H1 (cell line): Measurements from ENCODE around the gene EIF1B. TPM values are rescaled to one million over a fixed set of nuclear protein-coding genes. Genes with fewer than 3 reads are reported as not detected.

Experiments used
- CTCF ChIA-PET: fragments of 300-600 bp; sonication (Branson Sonifier 250); formaldehyde crosslinking; loops from one replicate; lab custom pipeline; 2021; ENCODE audit not compliant: partially characterized antibody; lab: Charles Lee
- POLR2A ChIA-PET: fragments of 300-600 bp; sonication (Branson Sonifier 250); formaldehyde crosslinking; loops from one replicate; lab custom pipeline; 2021; ENCODE audit warnings: inconsistent platforms; ENCODE audit not compliant: partially characterized antibody; lab: Charles Lee
- DNase-seq, 2 experiments: peaks; one replicate each; pipeline versions ENCODE4 v3.0.0 to v3.0.0-alpha.2; 2010 to 2022; ENCODE audit warnings: low spot score in 2 of 2, low read depth in 1 of 2, mixed read lengths in 1 of 2
- FAIRE-seq: peaks from 2 replicates; lab custom pipeline; 2011; peaks lifted over from hg19 to GRCh38; lab: Jason Lieb, UNC
- H2AFZ ChIP-seq: 2 replicates; pipeline ENCODE4 v1.8.1; 2012; ENCODE audit warnings: low read length, inconsistent platforms
- H2AK5ac ChIP-seq: 2 replicates; pipeline ENCODE4 v1.6.1; 2013; ENCODE audit warnings: low read depth, low read length
- H2BK120ac ChIP-seq: replicated peaks from 2 replicates; pipeline ENCODE3; 2013; ENCODE audit warnings: low read depth, low read length, inconsistent platforms
- H2BK12ac ChIP-seq: 2 replicates; pipeline ENCODE4 v1.6.1; 2013; ENCODE audit warnings: low read depth, low read length
- H2BK15ac ChIP-seq: 2 replicates; pipeline ENCODE4 v1.6.1; 2013; ENCODE audit warnings: low read length
- H2BK20ac ChIP-seq: 2 replicates; pipeline ENCODE4 v1.6.1; 2013; ENCODE audit warnings: low read length
- H2BK5ac ChIP-seq: 2 replicates; pipeline ENCODE4 v1.6.1; 2013; ENCODE audit warnings: low read depth, low read length
- H3K14ac ChIP-seq: 2 replicates; pipeline ENCODE4 v1.6.1; 2013; ENCODE audit warnings: inconsistent platforms; ENCODE audit not compliant: insufficient read length
- H3K18ac ChIP-seq: 2 replicates; pipeline ENCODE4 v1.6.1; 2013; ENCODE audit warnings: low read length; ENCODE audit errors: extremely low read depth
- H3K23ac ChIP-seq: 2 replicates; pipeline ENCODE4 v1.6.1; 2013; ENCODE audit warnings: inconsistent platforms; ENCODE audit not compliant: insufficient read length
- H3K23me2 ChIP-seq: 2 replicates; pipeline ENCODE4 v1.6.1; 2013; ENCODE audit warnings: low read depth, low read length
- H3K27ac ChIP-seq: 2 replicates; pipeline ENCODE4 v1.6.1; 2011; ENCODE audit warnings: low read depth, low read length, inconsistent platforms
- H3K27me3 ChIP-seq, 4 experiments: replicated peaks in 1 of 4; 1 replicate in 1 of 4; 2 replicates in 3 of 4; pipeline versions ENCODE4 v1.6.1 to v1.8.1; 2011 to 2013; ENCODE audit warnings: low read length in 3 of 4, mild to moderate bottlenecking in 3 of 4, inconsistent platforms in 2 of 4, mixed read lengths in 2 of 4, moderate library complexity in 1 of 4; ENCODE audit not compliant: control insufficient read depth in 3 of 4, insufficient read depth in 3 of 4; ENCODE audit errors: extremely low read depth in 1 of 4
- H3K36me3 ChIP-seq, 4 experiments: 2 replicates each; pipeline versions ENCODE4 v1.6.1 to v1.8.1; 2011 to 2013; ENCODE audit warnings: mild to moderate bottlenecking in 4 of 4, low read length in 3 of 4, moderate library complexity in 2 of 4, control low read depth in 1 of 4, inconsistent platforms in 1 of 4; ENCODE audit not compliant: insufficient read depth in 4 of 4, control insufficient read depth in 2 of 4
- H3K4ac ChIP-seq: replicated peaks from 2 replicates; pipeline ENCODE3; 2013; ENCODE audit warnings: low read length, low read depth, mixed read lengths, inconsistent platforms; ENCODE audit not compliant: insufficient read length
- H3K4me1 ChIP-seq, 4 experiments: replicated peaks in 1 of 4; 1 replicate in 1 of 4; 2 replicates in 3 of 4; pipeline versions ENCODE4 v1.6.1 to v1.8.1; 2011 to 2013; ENCODE audit warnings: low read length in 3 of 4, inconsistent platforms in 2 of 4, mixed read lengths in 1 of 4; ENCODE audit not compliant: insufficient read depth in 4 of 4, control insufficient read depth in 3 of 4
- H3K4me2 ChIP-seq, 2 experiments: 2 replicates each; pipeline versions ENCODE4 v1.6.1 to v1.8.1; 2011 to 2013; ENCODE audit warnings: low read depth in 2 of 2, low read length in 2 of 2, control low read depth in 1 of 2, inconsistent platforms in 1 of 2, mild to moderate bottlenecking in 1 of 2; ENCODE audit not compliant: insufficient read depth in 1 of 2
- H3K4me3 ChIP-seq, 4 experiments: fragments of 200-600, 300-600 bp in 1 of 4; sonication (generic), shearing (Covaris generic), sonication (Bioruptor Twin) in 1 of 4; 2 replicates each; pipeline versions ENCODE4 v1.5.1 to v1.8.1; 2011 to 2016; ENCODE audit warnings: low read length in 4 of 4, low read depth in 3 of 4, control low read depth in 2 of 4, inconsistent platforms in 2 of 4, mild to moderate bottlenecking in 2 of 4, mixed read lengths in 1 of 4, moderate library complexity in 1 of 4; ENCODE audit not compliant: insufficient read depth in 2 of 4; ENCODE audit errors: extremely low read depth in 1 of 4
- H3K56ac ChIP-seq: replicated peaks from 2 replicates; pipeline ENCODE3; 2013; ENCODE audit warnings: low read depth, mild to moderate bottlenecking, mixed read lengths, low read length, inconsistent platforms; ENCODE audit not compliant: insufficient read length
- H3K79me1 ChIP-seq: 2 replicates; pipeline ENCODE4 v1.6.1; 2013; ENCODE audit warnings: low read depth, low read length, control low read depth
- H3K79me2 ChIP-seq, 2 experiments: 2 replicates each; pipeline versions ENCODE4 v1.6.1 to v1.8.1; 2012 to 2013; ENCODE audit warnings: low read length in 2 of 2, mild to moderate bottlenecking in 2 of 2, inconsistent platforms in 1 of 2; ENCODE audit not compliant: insufficient read depth in 2 of 2, control insufficient read depth in 1 of 2
- H3K9ac ChIP-seq, 4 experiments: replicated peaks in 1 of 4; 1 replicate in 1 of 4; 2 replicates in 3 of 4; pipeline versions ENCODE4 v1.6.1 to v1.8.1; 2011 to 2013; ENCODE audit warnings: low read depth in 3 of 4, low read length in 3 of 4, control low read depth in 2 of 4, mild to moderate bottlenecking in 2 of 4, moderate library complexity in 2 of 4, inconsistent platforms in 1 of 4; ENCODE audit errors: extremely low read depth in 1 of 4
- H3K9me3 ChIP-seq, 2 experiments: 2 replicates each; pipeline versions ENCODE4 v1.6.1 to v1.8.1; 2012 to 2013; ENCODE audit warnings: mild to moderate bottlenecking in 2 of 2, moderate library complexity in 2 of 2, control low read depth in 1 of 2, inconsistent platforms in 1 of 2, low read depth in 1 of 2, low read length in 1 of 2, mixed read lengths in 1 of 2; ENCODE audit not compliant: insufficient read depth in 2 of 2
- H4K20me1 ChIP-seq, 2 experiments: replicated peaks in 1 of 2; 2 replicates each; pipeline versions ENCODE3 to v1.8.1; 2011 to 2013; ENCODE audit warnings: inconsistent platforms in 2 of 2, low read length in 2 of 2, mild to moderate bottlenecking in 1 of 2; ENCODE audit not compliant: insufficient read depth in 2 of 2, control insufficient read depth in 1 of 2
- H4K5ac ChIP-seq: 2 replicates; pipeline ENCODE4 v1.6.1; 2013; ENCODE audit warnings: low read length, low read depth, mixed read lengths, inconsistent platforms; ENCODE audit not compliant: insufficient read length
- H4K8ac ChIP-seq: 2 replicates; pipeline ENCODE4 v1.8.0; 2013; ENCODE audit warnings: mild to moderate bottlenecking, moderate library complexity, low read length, inconsistent platforms; ENCODE audit not compliant: insufficient read depth; ENCODE audit errors: extremely low read depth
- H4K91ac ChIP-seq: replicated peaks from 2 replicates; pipeline ENCODE3; 2013; ENCODE audit warnings: low read length, mixed read lengths, inconsistent platforms; ENCODE audit not compliant: insufficient read length
- CREB1 ChIP-seq: IDR thresholded peaks from 2 replicates; pipeline ENCODE4 v1.6.1; 2012; ENCODE audit warnings: inconsistent platforms
- EGR1 ChIP-seq: IDR thresholded peaks from 2 replicates; pipeline ENCODE4 v1.6.1; 2011; ENCODE audit warnings: low read depth, low read length, borderline replicate concordance
- EP300 ChIP-seq, 2 experiments: IDR thresholded peaks; 1 replicate in 1 of 2; 2 replicates in 1 of 2; pipeline ENCODE4 v1.6.1; 2011 to 2012; ENCODE audit warnings: low read depth in 2 of 2, low read length in 2 of 2, mild to moderate bottlenecking in 2 of 2, borderline replicate concordance in 1 of 2, inconsistent platforms in 1 of 2, moderate library complexity in 1 of 2
- EZH2 ChIP-seq: fragments of 200-600 bp; sonication (generic); IDR thresholded peaks from 2 replicates; pipeline ENCODE4 v1.7.1; 2012; ENCODE audit warnings: low read depth, mild to moderate bottlenecking, moderate library complexity, low read length, inconsistent platforms; ENCODE audit not compliant: severe bottlenecking
- GTF2F1 ChIP-seq: IDR thresholded peaks from 2 replicates; pipeline ENCODE4 v1.6.1; 2012; ENCODE audit warnings: low read depth, low read length, improper control_type of control experiment, borderline replicate concordance
- POLR2AphosphoS5 ChIP-seq: IDR thresholded peaks from 2 replicates; pipeline ENCODE4 v1.6.1; 2011; ENCODE audit warnings: low read depth, low read length
- SIRT6 ChIP-seq: IDR thresholded peaks from one replicate; pipeline ENCODE4 v1.7.1; 2012; ENCODE audit warnings: low read length, inconsistent platforms
- SIX5 ChIP-seq: IDR thresholded peaks from 2 replicates; pipeline ENCODE4 v1.6.1; 2011; ENCODE audit warnings: mild to moderate bottlenecking, low read depth, low read length
- TCF12 ChIP-seq: IDR thresholded peaks from 2 replicates; pipeline ENCODE4 v1.6.1; 2011; ENCODE audit warnings: low read depth, mild to moderate bottlenecking, low read length
- WGBS, 2 experiments: shearing (Covaris generic) in 1 of 2; methylation state at CpG; one replicate each; pipeline versions ENCODE4 v1.1.6 to v1.1.7; 2013 to 2015; ENCODE audit warnings: low lambda C conversion rate in 2 of 2, mixed read lengths in 2 of 2, inconsistent platforms in 1 of 2, low coverage in 1 of 2, missing lambda C conversion rate in 1 of 2; ENCODE audit not compliant: insufficient replicate concordance in 2 of 2, insufficient coverage in 1 of 2, insufficient read length in 1 of 2; ENCODE audit errors: extremely low coverage in 1 of 2, missing lambda C conversion rate in 1 of 2; 5-methylcytosine and 5-hydroxymethylcytosine counted together
- polyA plus RNA-seq, 7 experiments: library from polyadenylated mRNA; depleted of rRNA in 3 of 7; stranded (reverse) in 5 of 7; unstranded in 2 of 7; fragments of >200 nt in 5 of 7; fragments of 200-250 nt in 2 of 7; gene quantifications; 1 replicate in 5 of 7; 2 replicates in 1 of 7; 4 replicates in 1 of 7; pipeline versions ENCODE4 v1.2.1 to v1.2.3, GENCODE V29; 2011 to 2013; ENCODE audit warnings: missing spikeins in 2 of 7, mixed read lengths in 2 of 7
- total RNA-seq: library from RNA; stranded (reverse); fragmentation: NEBNext Ultra II Directional; extraction: Animal tissue kit (Norgen Biotek cat#: 25700); gene quantifications from 2 replicates; pipeline ENCODE4 v1.2.1, GENCODE V29; 2021
- TF ChIP-seq, protein P1 (sequence below): IDR thresholded peaks from 2 replicates; pipeline ENCODE4 v1.6.1; 2012; ENCODE audit warnings: low read length, inconsistent platforms

The EIF1B gene
- total and polyA plus RNA-seq, 2 of the 8 experiments (the other 6 are each of a cell fraction or from before 2014, with no cell fraction given) = 42.4 to 115 TPM

DNA sequence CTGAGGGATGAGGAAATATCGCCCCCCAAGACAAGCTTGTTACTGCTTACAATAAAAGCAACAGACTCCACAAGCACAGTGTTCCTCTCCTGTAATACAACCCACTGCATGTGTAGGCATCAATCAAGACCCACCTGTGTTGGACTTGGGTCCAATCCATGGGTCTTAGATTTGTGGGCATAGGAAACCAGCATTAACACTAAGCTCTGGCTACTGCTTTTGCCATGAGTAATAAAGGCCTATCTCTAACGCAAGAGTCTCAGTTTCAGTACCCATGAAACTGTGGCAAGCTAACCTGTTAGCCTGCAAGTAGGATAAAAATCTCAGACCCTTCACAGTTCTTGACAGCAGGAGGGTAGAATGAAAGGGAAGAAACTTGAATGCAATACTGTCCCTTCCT is 5.2 kb upstream of the EIF1B start:
- Histone ChIP-seq H3K4me3 (no peak overlapping the region), H3K18ac (no peak overlapping the region), H3K9ac (no peak overlapping the region; a peak in 1 of 7 replicates), H2BK120ac (no peak overlapping the region), H2BK5ac (no peak overlapping the region), H3K27ac (no peak overlapping the region), H3K4ac (no peak overlapping the region), H4K5ac (no peak overlapping the region), H3K4me1 (peaks cover 3 to 5% (median 4%) of the 10 kb centered on the region in 4 experiments; a peak in 4 of 7 replicates), H3K79me2 (no peaks in the 10 kb centered on the region), H3K27me3 (no peaks in the 10 kb centered on the region), H3K9me3 (no peaks in the 10 kb centered on the region), H3K36me3 (no peaks in the 10 kb centered on the region), H2BK12ac (no peak overlapping the region), H2AFZ (no peak overlapping the region), H3K79me1 (no peaks in the 10 kb centered on the region), H3K4me2 (no peak overlapping the region), H3K56ac (no peak overlapping the region), H2BK20ac (no peak overlapping the region), H3K23ac (no peak overlapping the region), H2AK5ac (no peak overlapping the region), H3K14ac (no peak overlapping the region), H2BK15ac (no peak overlapping the region), H4K8ac (no peak overlapping the region), H4K91ac (no peak overlapping the region), H4K20me1 (no peaks in the 10 kb centered on the region), H3K23me2 (no peaks in the 10 kb centered on the region)
- 85% methylated on average over 2 of the region's 2 CpGs; no CpG with 5 or more reads in 1 of the 2 experiments for WGBS, 2 experiments
- FAIRE-seq (no peak), DNase-seq (no peak)
- CTCF ChIA-PET = interaction anchor here (0.7 to 16.5 kb wide), 8 partner anchors 8 to 138 kb away, joined by 3 to 290 read pairs (median 4); no protein-coding TSS in a partner anchor
- POLR2A ChIA-PET = no interaction called here
- no peak for TF ChIP-seq SIRT6
- TF ChIP-seq, protein P1, sequence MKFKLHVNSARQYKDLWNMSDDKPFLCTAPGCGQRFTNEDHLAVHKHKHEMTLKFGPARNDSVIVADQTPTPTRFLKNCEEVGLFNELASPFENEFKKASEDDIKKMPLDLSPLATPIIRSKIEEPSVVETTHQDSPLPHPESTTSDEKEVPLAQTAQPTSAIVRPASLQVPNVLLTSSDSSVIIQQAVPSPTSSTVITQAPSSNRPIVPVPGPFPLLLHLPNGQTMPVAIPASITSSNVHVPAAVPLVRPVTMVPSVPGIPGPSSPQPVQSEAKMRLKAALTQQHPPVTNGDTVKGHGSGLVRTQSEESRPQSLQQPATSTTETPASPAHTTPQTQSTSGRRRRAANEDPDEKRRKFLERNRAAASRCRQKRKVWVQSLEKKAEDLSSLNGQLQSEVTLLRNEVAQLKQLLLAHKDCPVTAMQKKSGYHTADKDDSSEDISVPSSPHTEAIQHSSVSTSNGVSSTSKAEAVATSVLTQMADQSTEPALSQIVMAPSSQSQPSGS = no peak
- TF ChIP-seq EZH2 = no peak
- no peak for TF ChIP-seq CREB1
- no peak for TF ChIP-seq SIX5
- TF ChIP-seq EGR1 = no peak
- TF ChIP-seq TCF12 = no peak
- no peak for TF ChIP-seq EP300 (IDR thresholded peaks at IDR 0.05; ENCODE audit: borderline replicate concordance in 1 of 2, low read depth in 2 of 2, low read length in 2 of 2)
- no peak for TF ChIP-seq POLR2AphosphoS5
- TF ChIP-seq GTF2F1 = no peak
